ENCODE results near the gene OR8B3.

The OR8B3 gene, protein sequence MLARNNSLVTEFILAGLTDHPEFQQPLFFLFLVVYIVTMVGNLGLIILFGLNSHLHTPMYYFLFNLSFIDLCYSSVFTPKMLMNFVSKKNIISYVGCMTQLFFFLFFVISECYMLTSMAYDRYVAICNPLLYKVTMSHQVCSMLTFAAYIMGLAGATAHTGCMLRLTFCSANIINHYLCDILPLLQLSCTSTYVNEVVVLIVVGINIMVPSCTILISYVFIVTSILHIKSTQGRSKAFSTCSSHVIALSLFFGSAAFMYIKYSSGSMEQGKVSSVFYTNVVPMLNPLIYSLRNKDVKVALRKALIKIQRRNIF

DNA sequence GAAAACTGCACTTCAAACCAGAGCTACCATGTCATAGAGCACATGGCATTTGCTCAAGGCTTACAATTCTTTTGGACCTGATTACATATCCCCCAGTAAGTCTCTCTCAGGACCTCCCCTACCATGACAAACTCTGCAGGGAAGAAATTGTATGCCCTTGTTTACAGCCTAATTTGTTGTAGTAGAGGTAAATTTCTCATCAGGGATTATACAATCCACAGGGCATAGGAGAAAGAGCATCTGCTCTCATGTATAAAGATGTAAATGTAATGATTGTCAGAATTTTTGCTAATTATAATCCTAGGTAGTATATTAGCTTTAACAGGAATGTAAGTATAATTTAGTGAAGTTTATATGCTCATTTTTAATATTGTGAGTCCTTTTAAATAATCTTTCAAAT is at the start of gene OR8B3:
TSS of gene OR8B3 (minus strand) at position 101 of the 400 bp plus-strand sequence. CDS start 1,673 bp downstream, outside the sequence.
- no peak within 1 kb of the TSS for H3K4me3 ChIP-seq (ENCODE audit: low read length)
- no peak within 1 kb of the TSS for H3K4me2 ChIP-seq (ENCODE audit: low read length)
- H3K9me2 ChIP-seq (replicated peaks; ENCODE audit: control insufficient read depth, low read length), result no peaks in the 10 kb centered on the region
- TF ChIP-seq, protein P1, sequence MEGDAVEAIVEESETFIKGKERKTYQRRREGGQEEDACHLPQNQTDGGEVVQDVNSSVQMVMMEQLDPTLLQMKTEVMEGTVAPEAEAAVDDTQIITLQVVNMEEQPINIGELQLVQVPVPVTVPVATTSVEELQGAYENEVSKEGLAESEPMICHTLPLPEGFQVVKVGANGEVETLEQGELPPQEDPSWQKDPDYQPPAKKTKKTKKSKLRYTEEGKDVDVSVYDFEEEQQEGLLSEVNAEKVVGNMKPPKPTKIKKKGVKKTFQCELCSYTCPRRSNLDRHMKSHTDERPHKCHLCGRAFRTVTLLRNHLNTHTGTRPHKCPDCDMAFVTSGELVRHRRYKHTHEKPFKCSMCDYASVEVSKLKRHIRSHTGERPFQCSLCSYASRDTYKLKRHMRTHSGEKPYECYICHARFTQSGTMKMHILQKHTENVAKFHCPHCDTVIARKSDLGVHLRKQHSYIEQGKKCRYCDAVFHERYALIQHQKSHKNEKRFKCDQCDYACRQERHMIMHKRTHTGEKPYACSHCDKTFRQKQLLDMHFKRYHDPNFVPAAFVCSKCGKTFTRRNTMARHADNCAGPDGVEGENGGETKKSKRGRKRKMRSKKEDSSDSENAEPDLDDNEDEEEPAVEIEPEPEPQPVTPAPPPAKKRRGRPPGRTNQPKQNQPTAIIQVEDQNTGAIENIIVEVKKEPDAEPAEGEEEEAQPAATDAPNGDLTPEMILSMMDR (IDR thresholded peaks at IDR 0.05; ENCODE audit: low read depth, low read length, poor library complexity, severe bottlenecking), result no peak
- TF ChIP-seq EZH2phosphoT487 (IDR thresholded peaks at IDR 0.05; ENCODE audit: borderline replicate concordance, low read length), result no peak
- H3K27ac ChIP-seq (ENCODE audit: low read depth, low read length), result no peak within 1 kb of the TSS
- no peaks in the 10 kb centered on the region for H3K9me3 ChIP-seq (ENCODE audit: control insufficient read depth, insufficient read depth, low read length)
- no peaks in the 10 kb centered on the region for H3K4me1 ChIP-seq (ENCODE audit: control insufficient read depth, low read length)
- H3F3A ChIP-seq (ENCODE audit: control insufficient read depth, insufficient read depth), result no peaks in the 10 kb centered on the region
- no peaks in the 10 kb centered on the region for H3K27me3 ChIP-seq (ENCODE audit: control insufficient read depth, low read length)
- no peaks in the 10 kb centered on the region for H3K36me3 ChIP-seq (ENCODE audit: control insufficient read depth, low read length)
- H4K20me1 ChIP-seq (ENCODE audit: control insufficient read depth, insufficient read depth, low read depth, low read length), result no peaks in the 10 kb centered on the region
- no peaks in the 10 kb centered on the region for H3K79me2 ChIP-seq (ENCODE audit: control insufficient read depth, low read length)

DNA sequence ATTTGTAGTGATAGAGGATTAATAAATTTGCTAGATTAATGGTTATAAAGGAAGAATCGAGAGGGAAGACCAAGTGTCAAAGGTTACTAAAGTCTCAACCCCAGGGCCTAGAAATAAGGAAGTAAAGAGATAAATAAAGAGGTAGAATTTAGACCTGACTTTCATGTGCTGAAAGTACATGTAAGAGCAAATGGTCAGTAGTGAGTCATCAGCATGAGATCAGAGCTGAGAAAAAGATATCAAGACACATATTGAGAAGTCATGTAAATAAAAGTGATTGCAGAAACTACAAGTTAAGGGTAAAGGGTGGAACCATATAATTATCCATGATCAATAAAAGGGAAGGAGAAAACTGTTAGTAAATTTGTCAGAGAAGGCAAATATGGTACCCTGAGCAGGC is 48.1 kb upstream of the OR8B3 start:
- H3F3A ChIP-seq (ENCODE audit: control insufficient read depth, insufficient read depth), result no peaks in the 10 kb centered on the region
- H3K27ac ChIP-seq (ENCODE audit: low read depth, low read length), result no peak overlapping the region
- H4K20me1 ChIP-seq (ENCODE audit: control insufficient read depth, insufficient read depth, low read depth, low read length), result no peaks in the 10 kb centered on the region
- no peak overlapping the region for H3K4me3 ChIP-seq (ENCODE audit: low read length)
- H3K4me1 ChIP-seq (ENCODE audit: control insufficient read depth, low read length), result no peaks in the 10 kb centered on the region
- TF ChIP-seq, protein P1 (IDR thresholded peaks at IDR 0.05; ENCODE audit: low read depth, low read length, poor library complexity, severe bottlenecking), result no peak
- no peak for TF ChIP-seq EZH2phosphoT487 (IDR thresholded peaks at IDR 0.05; ENCODE audit: borderline replicate concordance, low read length)
- H3K79me2 ChIP-seq (ENCODE audit: control insufficient read depth, low read length), result no peaks in the 10 kb centered on the region
- no peaks in the 10 kb centered on the region for H3K27me3 ChIP-seq (ENCODE audit: control insufficient read depth, low read length)
- no peaks in the 10 kb centered on the region for H3K36me3 ChIP-seq (ENCODE audit: control insufficient read depth, low read length)
- H3K9me3 ChIP-seq (ENCODE audit: control insufficient read depth, insufficient read depth, low read length), result no peaks in the 10 kb centered on the region
- no peaks in the 10 kb centered on the region for H3K9me2 ChIP-seq (replicated peaks; ENCODE audit: control insufficient read depth, low read length)
- no peak overlapping the region for H3K4me2 ChIP-seq (ENCODE audit: low read length)

DNA sequence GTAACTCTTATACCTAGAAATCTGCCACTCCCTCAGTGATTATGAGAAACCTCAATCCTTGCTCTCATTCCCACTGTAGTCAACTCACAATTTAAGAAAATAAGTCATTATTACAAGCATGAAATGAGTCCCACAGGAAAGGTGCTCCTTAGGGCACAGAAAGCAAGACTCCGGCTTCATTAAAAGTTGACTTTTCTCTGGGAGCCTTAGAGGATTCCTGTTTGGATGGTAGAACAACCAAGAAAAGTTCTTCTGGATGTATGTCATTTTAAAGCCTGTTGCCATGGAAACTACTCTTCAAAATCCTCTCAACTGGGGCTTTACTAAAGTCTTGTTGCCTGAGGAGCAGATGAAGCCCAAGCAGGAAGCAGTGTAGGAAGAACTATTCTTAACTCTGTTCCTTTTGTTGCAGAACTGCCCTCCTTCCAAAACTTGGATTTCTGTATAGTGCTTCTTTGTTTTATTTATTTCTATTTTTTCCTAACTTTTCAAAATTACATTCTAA is 46.9 kb upstream of the OR8B3 start, which contains the start of gene OR8B8:
TSS of gene OR8B8 (minus strand) at position 51 of the 505 bp plus-strand sequence. CDS start 4,611 bp downstream, outside the sequence.
- H3K9me2 ChIP-seq (replicated peaks; ENCODE audit: control insufficient read depth, low read length), result no peaks in the 10 kb centered on the region

More for the DNA sequence above, 46.9 kb upstream of the OR8B3 start, which contains the start of gene OR8B8:
- H3K9me3 ChIP-seq (ENCODE audit: control insufficient read depth, insufficient read depth, low read length), result no peaks in the 10 kb centered on the region
- H3F3A ChIP-seq (ENCODE audit: control insufficient read depth, insufficient read depth), result no peaks in the 10 kb centered on the region
- H3K4me3 ChIP-seq (ENCODE audit: low read length), result no peak within 1 kb of the TSS
- no peaks in the 10 kb centered on the region for H4K20me1 ChIP-seq (ENCODE audit: control insufficient read depth, insufficient read depth, low read depth, low read length)
- no peaks in the 10 kb centered on the region for H3K79me2 ChIP-seq (ENCODE audit: control insufficient read depth, low read length)
- no peak within 1 kb of the TSS for H3K27ac ChIP-seq (ENCODE audit: low read depth, low read length)
- no peaks in the 10 kb centered on the region for H3K4me1 ChIP-seq (ENCODE audit: control insufficient read depth, low read length)
- no peak within 1 kb of the TSS for H3K4me2 ChIP-seq (ENCODE audit: low read length)
- H3K36me3 ChIP-seq (ENCODE audit: control insufficient read depth, low read length), result no peaks in the 10 kb centered on the region
- TF ChIP-seq, protein P1 (IDR thresholded peaks at IDR 0.05; ENCODE audit: low read depth, low read length, poor library complexity, severe bottlenecking), result no peak
- TF ChIP-seq EZH2phosphoT487 (IDR thresholded peaks at IDR 0.05; ENCODE audit: borderline replicate concordance, low read length), result no peak
- H3K27me3 ChIP-seq (ENCODE audit: control insufficient read depth, low read length), result no peaks in the 10 kb centered on the region
